ENCODE data around the gene STH. TPM values are rescaled to one million over a fixed set of nuclear protein-coding genes. Genes with fewer than 3 reads are reported as not detected.

STH gene
- total and polyA plus RNA-seq, 2 donors from 2014 or later = not detected

DNA sequence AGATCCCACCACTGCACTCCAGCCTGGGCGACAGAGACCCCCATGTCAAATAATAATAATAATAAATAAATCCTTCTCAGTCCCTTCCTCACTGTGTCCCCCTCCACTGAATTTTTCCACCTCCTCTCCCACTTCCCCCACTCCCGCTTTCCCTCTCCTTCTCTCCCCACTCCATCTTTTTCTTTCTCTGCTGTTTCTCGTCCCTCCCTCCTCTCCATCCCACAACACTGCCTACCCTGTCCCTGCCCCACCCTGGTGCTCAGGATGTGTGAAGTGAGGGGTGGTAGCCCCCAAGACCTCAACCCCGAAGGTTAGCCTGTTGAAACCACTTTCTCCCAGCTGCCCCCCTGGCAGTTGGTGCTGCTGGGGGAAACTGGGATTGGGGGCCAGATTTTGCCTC lies 34.4 kb upstream of the STH start:
- Histone ChIP-seq H3K27ac (ENCODE audit: low read depth in 2 of 2, low read length in 2 of 2) (no peak overlapping the region), H3K27me3 (ENCODE audit: control insufficient read depth, insufficient read depth, low read length) (no peaks in the 10 kb centered on the region), H3K9ac (ENCODE audit: low read length in 3 of 3) (no peak overlapping the region), H3K4me1 (ENCODE audit: control insufficient read depth in 2 of 3, insufficient read depth in 2 of 3, low read depth in 1 of 3, low read length in 3 of 3) (no peaks in the 10 kb centered on the region), H3K9me3 (ENCODE audit: control insufficient read depth in 2 of 3, insufficient read depth in 1 of 3, low read length in 3 of 3) (no peaks in the 10 kb centered on the region), H3K36me3 (ENCODE audit: control insufficient read depth in 2 of 3, insufficient read depth in 3 of 3, low read length in 3 of 3) (no peaks in the 10 kb centered on the region), H3K4me3 (ENCODE audit: low read length in 3 of 3) (no peak overlapping the region)
- no peak for FAIRE-seq
- TF ChIP-seq, protein P1, sequence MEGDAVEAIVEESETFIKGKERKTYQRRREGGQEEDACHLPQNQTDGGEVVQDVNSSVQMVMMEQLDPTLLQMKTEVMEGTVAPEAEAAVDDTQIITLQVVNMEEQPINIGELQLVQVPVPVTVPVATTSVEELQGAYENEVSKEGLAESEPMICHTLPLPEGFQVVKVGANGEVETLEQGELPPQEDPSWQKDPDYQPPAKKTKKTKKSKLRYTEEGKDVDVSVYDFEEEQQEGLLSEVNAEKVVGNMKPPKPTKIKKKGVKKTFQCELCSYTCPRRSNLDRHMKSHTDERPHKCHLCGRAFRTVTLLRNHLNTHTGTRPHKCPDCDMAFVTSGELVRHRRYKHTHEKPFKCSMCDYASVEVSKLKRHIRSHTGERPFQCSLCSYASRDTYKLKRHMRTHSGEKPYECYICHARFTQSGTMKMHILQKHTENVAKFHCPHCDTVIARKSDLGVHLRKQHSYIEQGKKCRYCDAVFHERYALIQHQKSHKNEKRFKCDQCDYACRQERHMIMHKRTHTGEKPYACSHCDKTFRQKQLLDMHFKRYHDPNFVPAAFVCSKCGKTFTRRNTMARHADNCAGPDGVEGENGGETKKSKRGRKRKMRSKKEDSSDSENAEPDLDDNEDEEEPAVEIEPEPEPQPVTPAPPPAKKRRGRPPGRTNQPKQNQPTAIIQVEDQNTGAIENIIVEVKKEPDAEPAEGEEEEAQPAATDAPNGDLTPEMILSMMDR (IDR thresholded peaks at IDR 0.05; ENCODE audit: borderline replicate concordance, extremely low read depth, insufficient read depth) = no peak
- no peak for DNase-seq
- intact Hi-C loops (cut with DNase I) = no loop called here

- H3K9me3 ChIP-seq (ENCODE audit: control insufficient read depth in 2 of 3, insufficient read depth in 1 of 3, low read length in 3 of 3) = no peaks in the 10 kb centered on the region
- FAIRE-seq (no peak), DNase-seq (no peak)
Measured at GRCh38 chr17:45965812-45966211, 33.2 kb upstream of the STH start.

DNA sequence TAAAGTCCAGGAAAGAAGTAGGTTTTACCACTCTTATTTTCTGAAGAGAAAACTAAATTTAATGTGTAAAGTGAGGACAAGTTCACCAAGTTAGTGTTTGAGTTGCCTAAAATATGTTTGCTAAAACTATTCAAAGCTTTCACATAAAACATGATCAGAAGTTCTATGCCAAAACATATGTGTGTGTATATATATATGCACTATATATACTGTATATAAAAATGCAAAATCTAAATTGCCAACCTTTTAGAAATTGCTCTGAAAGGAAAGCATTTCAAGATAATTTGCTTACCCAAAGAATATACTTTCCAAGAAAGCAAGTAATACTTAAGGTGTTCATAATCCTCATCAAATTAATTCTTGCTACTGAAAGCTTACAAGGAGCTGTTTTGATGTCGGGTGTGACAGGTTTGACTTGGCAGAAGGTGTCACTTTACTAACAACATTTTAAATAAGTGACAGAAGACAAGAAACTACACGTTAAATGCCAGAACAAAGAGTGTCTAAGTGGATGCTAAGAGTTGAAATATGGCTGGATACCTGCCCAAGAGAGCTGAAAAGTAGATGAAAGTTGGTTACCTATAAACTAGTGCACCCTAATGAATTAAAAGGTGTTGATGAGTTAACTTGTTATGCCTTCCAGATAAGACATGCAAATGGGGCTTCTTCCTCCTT lies 32.3 kb upstream of the STH start:
- no peaks in the 10 kb centered on the region for H3K36me3 ChIP-seq (ENCODE audit: control insufficient read depth in 2 of 3, insufficient read depth in 3 of 3, low read length in 3 of 3)
- intact Hi-C loops (cut with DNase I) = no loop called here
- H3K4me1 ChIP-seq (ENCODE audit: control insufficient read depth in 2 of 3, insufficient read depth in 2 of 3, low read depth in 1 of 3, low read length in 3 of 3) = no peaks in the 10 kb centered on the region
- H3K9ac ChIP-seq (ENCODE audit: low read length in 3 of 3) = no peak overlapping the region
- no peak overlapping the region for H3K4me3 ChIP-seq (ENCODE audit: low read length in 3 of 3)
- DNase-seq = no peak
- TF ChIP-seq, protein P1 (IDR thresholded peaks at IDR 0.05; ENCODE audit: borderline replicate concordance, extremely low read depth, insufficient read depth) = no peak
- no peaks in the 10 kb centered on the region for H3K27me3 ChIP-seq (ENCODE audit: control insufficient read depth, insufficient read depth, low read length)
- no peak for FAIRE-seq
- no peak overlapping the region for H3K27ac ChIP-seq (ENCODE audit: low read depth in 2 of 2, low read length in 2 of 2)
- no peaks in the 10 kb centered on the region for H3K9me3 ChIP-seq (ENCODE audit: control insufficient read depth in 2 of 3, insufficient read depth in 1 of 3, low read length in 3 of 3)

More at GRCh38 chr17:45965812-45966211, 33.2 kb upstream of the STH start:
- Histone ChIP-seq H3K36me3 (ENCODE audit: control insufficient read depth in 2 of 3, insufficient read depth in 3 of 3, low read length in 3 of 3) (no peaks in the 10 kb centered on the region), H3K27me3 (ENCODE audit: control insufficient read depth, insufficient read depth, low read length) (no peaks in the 10 kb centered on the region), H3K4me3 (ENCODE audit: low read length in 3 of 3) (no peak overlapping the region), H3K9ac (ENCODE audit: low read length in 3 of 3) (no peak overlapping the region), H3K4me1 (ENCODE audit: control insufficient read depth in 2 of 3, insufficient read depth in 2 of 3, low read depth in 1 of 3, low read length in 3 of 3) (no peaks in the 10 kb centered on the region), H3K27ac (ENCODE audit: low read depth in 2 of 2, low read length in 2 of 2) (no peak overlapping the region)
- intact Hi-C loops (cut with DNase I) = no loop called here
- TF ChIP-seq, protein P1 (IDR thresholded peaks at IDR 0.05; ENCODE audit: borderline replicate concordance, extremely low read depth, insufficient read depth) = no peak

DNA sequence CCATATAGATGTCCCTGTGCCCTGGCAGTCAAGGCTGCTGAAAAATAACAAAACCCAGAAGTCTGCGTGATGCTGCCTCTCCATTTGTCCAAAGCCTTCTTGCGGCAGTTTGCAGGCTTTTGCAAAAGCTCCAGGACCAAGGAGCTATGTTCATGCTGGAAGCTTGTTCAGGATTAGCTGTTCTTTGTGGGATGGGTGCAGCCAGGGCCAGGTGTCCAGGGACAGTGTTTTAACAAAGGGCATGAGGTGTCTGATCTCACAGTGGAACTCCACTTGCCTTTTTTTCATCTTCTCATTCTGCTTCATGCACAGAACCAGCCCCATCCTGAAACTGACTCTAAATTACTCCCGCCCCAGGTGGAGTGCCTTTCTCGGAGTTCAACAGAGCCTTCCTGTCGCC lies 31.7 kb upstream of the STH start:
- Histone ChIP-seq H3K9me3 (ENCODE audit: control insufficient read depth in 2 of 3, insufficient read depth in 1 of 3, low read length in 3 of 3) (no peaks in the 10 kb centered on the region), H3K4me3 (ENCODE audit: low read length in 3 of 3) (no peak overlapping the region), H3K27ac (ENCODE audit: low read depth in 2 of 2, low read length in 2 of 2) (no peak overlapping the region), H3K9ac (ENCODE audit: low read length in 3 of 3) (no peak overlapping the region), H3K4me1 (ENCODE audit: control insufficient read depth in 2 of 3, insufficient read depth in 2 of 3, low read depth in 1 of 3, low read length in 3 of 3) (no peaks in the 10 kb centered on the region), H3K36me3 (ENCODE audit: control insufficient read depth in 2 of 3, insufficient read depth in 3 of 3, low read length in 3 of 3) (peaks cover 0 to 3% (median 0%) of the 10 kb centered on the region in 3 donors), H3K27me3 (ENCODE audit: control insufficient read depth, insufficient read depth, low read length) (no peaks in the 10 kb centered on the region)
- intact Hi-C loops (cut with DNase I) = no loop called here
- DNase-seq (no peak), FAIRE-seq (no peak)
- TF ChIP-seq, protein P1 (IDR thresholded peaks at IDR 0.05; ENCODE audit: borderline replicate concordance, extremely low read depth, insufficient read depth) = no peak
